Suppressor macrophage treated with lipopolysaccharide for 1 hour (primary cell): ENCODE data around the gene NFIC.
"Not testable (repeated sequence)": the region's sequence is repeated elsewhere in the genome, so short reads cannot be mapped to it uniquely, and the experiment has no call there.

Source experiments
- DNase-seq, 3 donors: peaks; one replicate each; pipeline ENCODE4 v3.0.0-alpha.2; 2020 to 2022

NFIC gene

GRCh38 chr19:3431760-3432397 lies 65.5 kb downstream of the NFIC start:
- no peak for DNase-seq

GRCh38 chr19:3433313-3433712 lies 66.9 kb downstream of the NFIC start:
- DNase-seq = no peak

GRCh38 chr19:3433805-3434540 lies 67.6 kb downstream of the NFIC start:
- DNase-seq = no peak

DNA sequence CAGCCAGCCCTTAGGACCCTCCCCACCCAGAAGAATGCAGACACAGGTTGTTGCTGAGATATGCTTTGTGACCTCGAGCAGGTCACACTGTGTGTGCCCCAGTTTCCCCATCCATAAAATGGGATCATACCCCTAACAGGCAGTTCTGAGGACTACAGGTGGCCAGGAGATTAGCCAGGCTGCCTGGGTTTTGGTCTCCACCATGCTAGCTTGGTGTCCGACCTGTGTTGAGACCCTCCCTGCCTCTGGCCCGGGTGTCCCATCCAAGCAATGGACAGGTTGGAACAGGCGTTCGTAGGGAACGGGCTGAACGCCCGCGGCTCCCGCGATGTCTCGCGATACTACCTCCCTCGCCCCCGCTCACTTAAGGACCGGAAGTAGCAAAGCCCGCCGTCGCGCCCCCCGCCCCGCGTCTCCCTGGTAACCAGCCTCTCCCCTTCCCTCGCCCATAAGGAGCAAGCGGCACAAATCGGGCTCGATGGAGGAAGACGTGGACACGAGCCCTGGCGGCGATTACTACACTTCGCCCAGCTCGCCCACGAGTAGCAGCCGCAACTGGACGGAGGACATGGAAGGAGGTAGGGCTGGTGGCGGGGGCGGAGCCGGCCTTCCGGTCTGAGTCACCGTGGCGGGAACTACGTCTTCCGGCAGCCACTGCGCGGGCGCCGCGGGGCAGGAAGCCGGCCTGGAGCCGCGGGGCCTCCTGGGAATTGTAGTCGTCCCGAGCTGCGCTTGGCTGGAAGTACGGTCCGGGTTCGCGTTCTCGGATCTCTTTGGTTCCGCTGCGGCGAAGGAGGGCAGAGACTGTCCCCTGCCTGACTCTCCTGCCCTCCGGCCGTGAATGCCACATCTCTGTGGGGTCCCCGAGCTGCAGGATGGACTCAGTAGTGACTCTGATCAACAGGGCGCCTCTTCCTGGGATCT lies 68.5 kb downstream of the NFIC start:
- peak; percentile 98 to 99 (median 99) for DNase-seq

DNA sequence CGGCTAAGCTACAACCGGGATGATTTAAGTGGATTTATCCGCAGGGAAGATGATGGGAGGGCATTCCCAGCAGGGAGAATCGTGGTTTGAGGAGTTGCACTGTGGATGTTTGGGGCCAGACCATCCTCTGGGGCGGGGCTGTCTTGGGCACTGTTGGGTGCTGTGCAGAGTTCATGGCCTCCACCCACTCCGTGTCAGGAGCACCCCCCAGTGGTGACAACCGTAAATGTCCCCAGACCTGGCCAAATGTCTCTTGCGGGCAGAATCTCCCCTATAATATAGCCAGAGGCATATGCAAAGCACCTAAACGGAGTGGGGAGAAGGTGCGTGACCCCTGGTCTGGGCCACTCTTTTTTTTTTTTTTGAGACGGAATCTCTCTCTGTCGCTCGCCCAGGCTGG lies 73.7 kb downstream of the NFIC start:
- DNase-seq = peak; percentile 76 to 86 (median 82)

DNA sequence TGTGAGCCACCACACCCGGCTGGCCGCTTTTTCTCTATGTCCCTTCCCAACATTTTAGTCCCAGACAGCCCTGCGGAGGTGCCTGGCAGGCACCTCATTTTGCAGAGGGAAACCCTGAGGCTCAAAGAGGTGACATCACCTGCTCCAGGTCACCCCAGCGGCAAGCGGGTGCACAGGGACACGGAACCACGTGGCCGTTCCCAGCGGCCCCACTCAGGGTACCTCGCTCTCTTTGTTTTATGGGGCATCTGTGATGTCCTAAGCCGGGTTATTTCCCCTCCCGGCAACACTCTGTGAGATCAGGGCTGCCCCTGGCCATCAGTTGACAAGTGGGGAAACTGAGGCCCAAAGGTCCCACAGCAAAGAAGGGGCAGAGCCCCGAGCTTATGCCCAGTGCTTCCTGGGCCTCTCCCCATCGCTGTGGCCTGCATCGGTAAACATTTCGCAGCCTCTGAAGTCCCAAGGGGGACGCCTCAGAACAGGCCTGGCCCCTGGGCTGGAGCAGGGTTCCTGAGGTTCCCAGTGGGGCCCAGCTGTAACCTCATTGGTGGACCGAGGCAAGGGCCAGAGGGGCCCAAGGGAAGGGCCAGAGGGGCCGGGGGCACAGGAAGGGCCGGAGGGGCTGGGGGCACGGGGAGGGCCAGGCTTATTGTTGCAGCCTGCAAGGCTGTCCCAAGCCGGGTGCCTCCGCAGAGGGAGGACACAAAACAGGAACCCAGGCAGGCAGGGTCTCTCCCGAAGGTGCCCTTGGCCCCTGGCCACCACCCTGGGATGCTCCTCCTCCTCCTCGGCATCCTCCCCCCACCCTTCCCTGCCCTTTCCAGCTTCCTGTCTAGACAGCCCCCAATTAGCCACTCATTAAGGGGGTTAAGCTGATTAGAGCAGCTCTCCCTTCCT lies 75.0 kb downstream of the NFIC start:
- no peak for DNase-seq

- DNase-seq = no peak
Measured at GRCh38 chr19:3441986-3442329, 75.6 kb downstream of the NFIC start.

DNA sequence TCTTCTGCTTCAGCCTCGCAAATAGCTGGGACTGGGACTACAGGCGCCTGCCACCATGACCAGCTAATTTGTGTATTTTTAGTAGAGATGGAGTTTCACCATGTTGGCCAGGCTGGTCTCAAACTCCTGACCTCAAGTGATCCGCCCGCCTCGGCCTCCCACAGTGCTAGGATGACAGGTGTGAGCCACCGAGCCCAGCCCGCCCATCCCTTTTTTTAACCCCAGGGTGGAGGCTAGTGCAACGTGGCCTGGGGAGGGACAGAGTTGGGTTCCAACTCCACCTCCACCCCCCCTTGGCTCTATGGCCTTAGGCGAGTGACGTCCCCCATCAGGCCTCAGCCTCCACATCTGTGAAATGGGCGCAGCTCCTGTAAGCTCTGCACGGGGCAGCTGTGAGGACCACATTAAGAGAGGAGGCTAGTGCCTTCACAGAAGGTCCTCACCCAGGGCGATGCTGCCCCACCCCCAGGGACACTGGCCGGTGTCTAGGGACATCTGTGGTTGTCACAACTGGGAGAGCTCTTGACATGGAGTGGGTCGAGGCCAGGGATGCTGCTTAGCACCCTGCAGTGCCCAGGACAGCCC lies 76.2 kb downstream of the NFIC start:
- DNase-seq = no peak

DNA sequence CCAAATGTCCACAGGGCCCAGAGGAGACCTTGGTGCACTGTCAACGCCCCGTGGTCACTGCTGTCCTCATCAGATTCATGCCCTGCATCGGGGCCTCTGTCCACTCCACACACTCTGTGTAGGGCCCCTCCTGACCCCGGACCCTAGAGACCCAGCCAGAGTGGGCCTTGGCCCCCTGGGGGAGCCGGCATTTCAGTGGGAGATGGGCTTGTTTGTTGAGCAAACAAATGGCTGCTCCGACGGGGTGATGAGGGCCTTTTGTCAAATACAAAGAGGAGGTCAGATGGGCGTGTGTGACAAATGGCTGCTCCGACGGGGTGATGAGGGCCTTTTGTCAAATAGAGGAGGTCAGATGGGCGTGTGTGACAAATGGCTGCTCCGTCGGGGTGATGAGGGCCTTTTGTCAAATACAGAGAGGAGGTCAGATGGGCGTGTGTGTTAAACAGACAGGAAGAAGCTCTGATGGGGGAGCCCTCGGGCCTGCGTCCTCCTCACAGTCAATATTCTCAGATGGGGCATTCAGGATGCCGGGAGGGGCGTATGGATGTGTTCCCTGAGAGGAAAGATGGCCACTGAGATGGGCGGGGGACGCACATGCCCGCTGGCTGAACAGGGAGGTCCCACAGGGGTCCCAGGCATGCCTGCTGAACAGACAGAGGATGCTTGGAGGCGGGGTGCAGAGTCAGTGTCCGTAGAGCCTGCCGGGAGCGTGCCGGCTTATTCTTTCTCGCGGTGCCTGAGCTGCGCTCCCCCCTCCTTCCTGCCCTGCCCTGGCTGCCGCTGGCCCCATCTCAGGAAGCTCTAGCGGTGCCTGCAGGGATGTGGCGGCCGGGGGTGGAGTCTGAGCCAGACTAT lies 77.7 kb downstream of the NFIC start:
- no peak for DNase-seq

DNA sequence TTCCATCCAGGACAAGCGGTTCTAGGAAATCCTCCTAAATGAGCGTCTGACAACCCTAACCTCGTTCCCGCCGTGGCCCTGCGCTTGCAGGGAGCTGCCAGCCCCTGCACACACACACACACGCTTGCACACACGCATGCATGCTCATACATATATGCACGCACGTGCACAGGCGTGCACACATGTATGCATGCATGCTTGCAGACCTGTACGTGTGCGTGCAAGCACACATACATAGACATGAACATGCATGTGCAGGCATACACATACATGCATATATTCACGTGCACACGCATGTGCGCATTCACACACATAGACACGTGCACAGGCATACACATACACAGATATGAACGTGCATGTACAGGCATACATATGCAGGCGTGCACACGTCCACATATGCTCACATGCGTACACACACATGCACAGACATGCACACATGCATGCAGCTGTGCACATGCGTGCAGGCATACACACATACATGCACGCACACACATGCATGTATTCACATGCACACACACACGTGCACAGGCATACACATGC lies 78.4 kb downstream of the NFIC start:
- no peak for DNase-seq

DNA sequence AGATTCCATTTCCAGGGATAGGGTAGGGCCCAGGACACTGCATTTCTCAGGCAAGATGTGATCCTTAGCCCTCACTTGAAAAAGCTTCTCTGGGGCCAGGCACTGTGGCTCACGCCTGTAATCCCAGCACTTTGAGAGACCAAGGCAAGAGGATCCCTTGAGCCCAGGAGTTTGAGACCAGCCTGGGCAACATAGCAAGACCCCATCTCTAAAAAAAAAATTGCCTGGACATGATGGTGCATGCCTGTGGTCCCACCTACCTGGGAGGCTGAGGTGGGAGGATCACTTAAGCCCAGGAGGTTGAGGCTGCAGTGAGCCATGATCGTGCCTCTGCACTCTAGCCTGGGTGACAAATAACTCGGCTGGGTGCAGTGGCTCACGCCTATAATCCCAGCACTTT lies 80.3 kb downstream of the NFIC start:
- not testable (repeated sequence) for DNase-seq

- DNase-seq = no peak
Measured at GRCh38 chr19:3448616-3449334, 82.4 kb downstream of the NFIC start.

- DNase-seq = peak; percentile 94 to 99 (median 96)
Measured at GRCh38 chr19:3450796-3451411, 84.5 kb downstream of the NFIC start.

DNA sequence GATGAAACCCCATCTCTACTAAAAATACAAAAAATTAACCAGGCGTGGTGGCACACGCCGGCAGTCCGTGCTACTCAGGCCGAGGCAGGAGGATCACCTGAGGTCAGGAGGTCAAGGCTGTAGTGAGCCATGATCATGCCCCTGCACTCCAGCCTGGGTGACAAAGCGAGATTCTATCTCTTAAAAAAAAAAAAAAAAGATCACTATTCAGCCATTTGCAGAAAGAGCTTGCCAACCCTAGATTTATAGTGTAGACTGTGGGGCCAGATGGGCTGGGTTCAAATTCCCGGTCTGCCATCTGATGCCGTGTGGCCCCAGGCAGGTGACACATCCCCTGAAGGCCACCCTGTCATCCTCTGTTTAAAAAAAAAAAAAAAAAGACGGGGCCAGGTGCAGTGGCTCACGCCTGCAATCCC lies 85.1 kb downstream of the NFIC start:
- DNase-seq = peak in 2 of 3 donors; percentile 21 to 33

DNA sequence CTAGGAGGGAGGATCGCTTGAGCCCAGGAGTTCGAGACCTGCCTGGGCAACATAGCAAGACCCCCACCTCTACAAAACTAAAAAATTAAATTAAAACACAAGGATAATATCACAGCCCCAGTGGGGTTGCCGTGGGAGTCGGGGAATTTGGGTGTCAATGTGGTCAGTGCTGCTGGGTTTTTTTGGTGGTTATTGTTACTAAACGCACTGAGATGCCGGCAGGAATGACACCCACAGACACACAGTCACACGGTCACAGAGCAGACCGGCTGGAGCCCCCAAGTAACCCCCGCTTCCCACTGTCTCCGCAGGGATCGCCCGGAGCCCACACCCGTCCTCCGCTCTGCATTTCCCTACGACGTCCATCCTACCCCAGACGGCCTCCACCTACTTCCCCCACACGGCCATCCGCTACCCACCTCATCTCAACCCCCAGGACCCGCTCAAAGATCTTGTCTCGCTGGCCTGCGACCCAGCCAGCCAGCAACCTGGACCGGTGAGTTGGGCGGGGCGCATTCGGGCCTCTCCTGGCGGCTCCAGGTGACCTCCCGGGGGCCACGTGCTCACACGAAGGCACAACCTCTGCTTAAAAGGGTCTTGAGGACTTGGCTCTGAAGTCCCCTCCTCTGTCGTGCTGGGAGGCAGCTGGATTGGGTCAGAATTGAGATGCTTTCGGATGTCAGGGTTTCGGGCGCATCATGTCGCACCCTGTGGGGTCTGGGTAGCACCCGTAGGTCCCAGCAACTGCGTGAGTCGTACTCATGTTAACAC lies 86.0 kb downstream of the NFIC start:
- DNase-seq = peak; percentile 60 to 67 (median 62)

GRCh38 chr19:3452942-3453214 lies 86.5 kb downstream of the NFIC start:
- DNase-seq = not testable (repeated sequence)

- no peak for DNase-seq
Measured at GRCh38 chr19:3453840-3454239, 87.5 kb downstream of the NFIC start.

GRCh38 chr19:3454656-3455392 lies 88.4 kb downstream of the NFIC start:
- no peak for DNase-seq
